HT1080 (cell line): ENCODE measurements around the gene PSMF1. TPM values are rescaled to one million over a fixed set of nuclear protein-coding genes. Genes with fewer than 3 reads are reported as not detected.
"Not testable (repeated sequence)": the region's sequence is repeated elsewhere in the genome, so short reads cannot be mapped to it uniquely, and the experiment has no call there.

Experiments used
- DNase-seq: peaks from one replicate; pipeline ENCODE4 v3.0.0-alpha.2; 2015; ENCODE audit warnings: low read depth
- total RNA-seq: library from RNA; depleted of rRNA; stranded (reverse); fragments of >200 nt; shearing (Covaris generic); gene quantifications from 2 replicates; pipeline ENCODE4 v1.2.3, GENCODE V29; 2014

Gene PSMF1
- total RNA-seq, 1 experiment from 2014 or later, result 75.2 TPM

GRCh38 chr20:1121429-1121828, 3.0 kb downstream of the PSMF1 start:
- DNase-seq, result no peak

- peak; percentile 50 for DNase-seq
Observed at GRCh38 chr20:1122388-1123315, 4.2 kb downstream of the PSMF1 start.

GRCh38 chr20:1123666-1124065, 5.3 kb downstream of the PSMF1 start:
- DNase-seq, result no peak

GRCh38 chr20:1124421-1124820, 6.0 kb downstream of the PSMF1 start:
- DNase-seq, result no peak

- no peak for DNase-seq
Observed at GRCh38 chr20:1125277-1125676, 6.9 kb downstream of the PSMF1 start.

GRCh38 chr20:1127840-1128239, 9.4 kb downstream of the PSMF1 start:
- no peak for DNase-seq

- DNase-seq, result no peak
Observed at GRCh38 chr20:1130058-1130694, 11.8 kb downstream of the PSMF1 start.

GRCh38 chr20:1130847-1131246, 12.4 kb downstream of the PSMF1 start:
- DNase-seq, result no peak

GRCh38 chr20:1131354-1131753, 13.0 kb downstream of the PSMF1 start:
- no peak for DNase-seq

GRCh38 chr20:1134355-1134754, 16.0 kb downstream of the PSMF1 start:
- no peak for DNase-seq

GRCh38 chr20:1134836-1135235, 16.4 kb downstream of the PSMF1 start:
- no peak for DNase-seq

GRCh38 chr20:1137236-1137635, 18.8 kb downstream of the PSMF1 start:
- DNase-seq, result no peak

GRCh38 chr20:1144401-1145172, 26.2 kb downstream of the PSMF1 start:
- no peak for DNase-seq

GRCh38 chr20:1146957-1147356, 28.6 kb downstream of the PSMF1 start:
- no peak for DNase-seq

GRCh38 chr20:1149812-1150211, 31.4 kb downstream of the PSMF1 start:
- not testable (repeated sequence) for DNase-seq

GRCh38 chr20:1150218-1150617, 31.8 kb downstream of the PSMF1 start:
- DNase-seq, result peak; percentile 11

- no peak for DNase-seq
Observed at GRCh38 chr20:1150968-1151367, 32.6 kb downstream of the PSMF1 start.

GRCh38 chr20:1154226-1154625, 35.8 kb downstream of the PSMF1 start:
- DNase-seq, result no peak

GRCh38 chr20:1154691-1155090, 36.3 kb downstream of the PSMF1 start:
- DNase-seq, result no peak

GRCh38 chr20:1155342-1155741, 36.9 kb downstream of the PSMF1 start:
- no peak for DNase-seq

- DNase-seq, result no peak
Observed at GRCh38 chr20:1160496-1160895, 42.1 kb downstream of the PSMF1 start.

- no peak for DNase-seq
Observed at GRCh38 chr20:1160991-1161390, 42.6 kb downstream of the PSMF1 start.
